ENCODE measurements around the gene KCNN3. TPM values are rescaled to one million over a fixed set of nuclear protein-coding genes. Genes with fewer than 3 reads are reported as not detected.

KCNN3 gene
- polyA plus RNA-seq, 12 donors, result 5.8 to 12.8 (median 9.5) TPM; not detected in 1

DNA sequence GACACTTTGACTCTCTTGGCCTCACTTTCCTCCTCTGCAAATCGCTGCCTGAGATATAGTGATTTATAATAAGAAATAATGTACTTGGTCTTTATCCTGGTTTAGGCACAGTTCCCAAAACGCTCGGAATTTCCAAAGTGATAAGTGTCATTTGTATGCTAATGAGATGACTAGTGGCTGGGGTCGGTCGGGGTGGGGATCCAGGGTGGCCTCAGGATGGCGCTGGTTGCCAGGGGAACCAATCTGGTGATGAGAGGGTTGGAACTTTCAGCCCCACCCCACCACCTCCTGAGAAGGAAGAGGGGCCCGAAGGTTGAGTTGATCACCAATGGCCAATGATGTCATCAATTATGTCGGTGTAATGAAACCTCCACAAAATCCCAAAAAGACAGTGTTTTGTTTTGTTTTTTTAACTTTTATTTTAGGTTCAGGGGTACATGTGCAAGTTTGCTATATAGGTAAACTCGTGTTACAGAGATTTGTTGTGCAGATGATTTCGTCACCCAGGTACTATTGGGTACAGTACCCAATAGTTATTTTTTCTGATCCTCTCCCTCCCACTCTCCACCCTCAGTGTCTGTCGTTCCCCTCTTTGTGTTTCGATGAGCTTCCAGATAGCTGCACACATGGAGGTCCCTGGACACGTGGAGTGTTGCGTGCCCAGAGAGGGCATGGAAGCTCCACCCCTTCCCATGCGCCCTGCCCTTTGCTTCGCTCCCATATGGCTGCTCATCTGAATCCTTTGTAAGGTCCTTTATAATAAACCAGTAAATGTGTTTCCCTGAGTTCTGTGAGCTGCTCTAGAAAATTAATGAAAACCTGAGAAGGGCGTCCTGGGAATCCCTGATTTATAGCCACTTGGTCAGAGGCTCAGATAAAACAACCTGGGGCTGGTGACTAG lies 97.2 kb downstream of the KCNN3 start:
- no peak for DNase-seq

DNA sequence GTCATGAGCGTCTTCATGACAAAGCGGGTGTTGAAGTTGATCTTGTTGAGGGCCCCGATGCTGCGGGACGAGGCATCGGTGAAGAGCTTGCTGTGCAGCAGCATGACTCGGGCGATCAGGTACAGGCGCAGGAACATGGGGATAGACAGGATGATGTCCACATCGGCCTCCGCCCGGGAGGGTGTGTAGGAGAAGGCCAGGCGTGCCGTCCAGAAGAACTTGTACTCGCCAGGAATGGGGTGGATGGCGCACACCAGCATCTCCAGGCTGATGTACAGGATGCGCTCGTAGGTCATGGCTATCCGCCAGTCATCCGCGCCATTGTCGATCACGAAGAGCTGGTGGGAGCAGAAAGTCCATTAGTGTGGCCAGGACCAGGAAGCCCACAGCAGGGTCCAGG lies 98.0 kb downstream of the KCNN3 start:
- no peak for DNase-seq

DNA sequence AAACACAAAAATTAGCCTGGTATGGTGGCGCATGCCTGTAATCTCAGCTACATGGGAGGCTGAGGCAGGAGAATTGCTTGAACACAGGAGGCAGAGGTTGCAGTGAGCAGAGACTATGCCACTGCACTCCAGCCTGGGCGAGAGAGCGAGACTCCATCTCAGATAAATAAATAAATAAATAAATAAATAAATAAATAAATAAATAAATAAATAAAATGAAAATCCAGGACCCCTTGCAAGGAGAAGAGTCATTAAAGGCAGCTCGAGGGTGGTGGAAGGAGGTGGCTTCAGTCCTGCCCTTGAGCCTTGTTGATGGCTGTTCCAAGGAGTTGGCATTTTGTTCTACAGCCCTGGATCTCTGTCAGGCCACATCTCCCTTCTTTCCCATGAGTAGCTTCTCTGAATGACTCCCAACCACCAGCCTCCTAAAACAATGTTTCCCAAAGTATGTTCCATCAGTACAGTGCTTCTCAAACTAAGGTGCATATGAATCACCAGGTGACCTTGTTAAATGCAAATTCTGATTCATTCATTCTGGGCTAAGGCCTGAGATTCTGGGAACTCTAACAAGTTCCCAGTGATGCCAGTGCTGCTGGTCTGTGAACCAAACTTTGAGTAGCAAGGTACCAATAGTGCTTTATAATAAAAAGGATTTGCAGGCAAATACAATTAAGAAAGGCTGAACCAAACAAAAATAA lies 99.0 kb downstream of the KCNN3 start:
- no peak for DNase-seq

DNA sequence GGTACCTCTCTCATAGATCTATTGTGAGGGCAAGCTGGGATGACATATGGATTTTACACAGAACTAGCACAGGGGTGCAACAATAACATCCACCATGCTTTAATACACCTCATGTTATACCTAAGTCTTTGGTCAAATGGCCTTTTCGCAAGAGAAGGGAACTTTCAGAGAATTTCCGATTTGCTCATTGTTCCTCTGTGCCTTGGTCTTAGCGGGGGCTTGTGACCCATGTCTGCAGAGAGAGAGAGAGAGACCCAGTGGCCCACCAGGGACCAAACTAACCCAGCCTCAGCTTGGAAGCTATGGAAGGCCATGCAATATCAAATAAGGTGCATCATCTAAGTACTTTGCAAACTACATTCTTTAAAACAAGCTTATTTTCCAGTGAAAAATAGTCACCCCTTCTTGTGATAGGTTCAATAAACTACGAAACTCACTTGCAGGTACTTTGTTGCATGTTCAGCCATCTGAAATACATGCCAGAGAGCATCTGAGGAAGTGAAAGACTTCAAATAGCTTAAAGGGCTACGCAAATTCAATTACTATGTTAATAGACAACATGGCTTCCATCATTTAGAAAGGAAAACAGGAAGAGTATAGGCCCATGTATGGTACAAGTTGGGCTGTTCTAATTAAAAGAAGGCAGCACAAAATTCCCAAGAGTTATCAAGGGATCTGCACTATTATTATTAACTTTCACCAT lies 100.7 kb downstream of the KCNN3 start:
- no peak for DNase-seq

DNA sequence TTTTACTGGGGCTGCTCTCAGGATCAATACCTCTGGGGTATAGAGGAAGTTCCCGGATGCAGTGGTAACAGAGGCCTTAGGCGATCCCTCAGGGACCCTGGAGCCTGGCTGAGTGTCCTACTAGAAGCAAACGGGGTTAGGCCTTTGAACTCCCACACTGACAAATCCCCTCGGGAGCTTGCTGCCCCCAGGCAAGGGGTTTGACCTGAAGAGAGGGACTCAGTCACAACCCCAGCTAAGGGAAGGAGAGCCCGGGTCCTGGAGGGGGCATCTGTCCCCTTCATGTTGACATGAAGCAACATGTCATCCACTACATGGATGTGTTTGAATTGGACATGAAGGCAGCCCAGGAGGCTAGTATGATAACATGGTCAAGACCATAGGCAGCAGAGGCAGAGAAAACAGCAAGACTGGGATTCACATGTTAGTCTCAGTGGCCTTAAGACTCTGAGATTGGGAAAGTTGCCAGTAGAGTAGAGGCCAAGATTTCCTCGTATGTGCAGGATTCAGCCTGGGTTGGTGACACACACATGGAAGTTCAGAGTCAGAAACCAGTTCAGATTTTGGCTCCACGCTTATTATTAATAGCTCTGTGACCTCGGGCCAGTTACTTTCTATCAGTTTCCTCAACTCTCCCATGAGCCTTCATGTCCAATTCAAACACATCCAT lies 101.5 kb downstream of the KCNN3 start:
- DNase-seq, result no peak

DNA sequence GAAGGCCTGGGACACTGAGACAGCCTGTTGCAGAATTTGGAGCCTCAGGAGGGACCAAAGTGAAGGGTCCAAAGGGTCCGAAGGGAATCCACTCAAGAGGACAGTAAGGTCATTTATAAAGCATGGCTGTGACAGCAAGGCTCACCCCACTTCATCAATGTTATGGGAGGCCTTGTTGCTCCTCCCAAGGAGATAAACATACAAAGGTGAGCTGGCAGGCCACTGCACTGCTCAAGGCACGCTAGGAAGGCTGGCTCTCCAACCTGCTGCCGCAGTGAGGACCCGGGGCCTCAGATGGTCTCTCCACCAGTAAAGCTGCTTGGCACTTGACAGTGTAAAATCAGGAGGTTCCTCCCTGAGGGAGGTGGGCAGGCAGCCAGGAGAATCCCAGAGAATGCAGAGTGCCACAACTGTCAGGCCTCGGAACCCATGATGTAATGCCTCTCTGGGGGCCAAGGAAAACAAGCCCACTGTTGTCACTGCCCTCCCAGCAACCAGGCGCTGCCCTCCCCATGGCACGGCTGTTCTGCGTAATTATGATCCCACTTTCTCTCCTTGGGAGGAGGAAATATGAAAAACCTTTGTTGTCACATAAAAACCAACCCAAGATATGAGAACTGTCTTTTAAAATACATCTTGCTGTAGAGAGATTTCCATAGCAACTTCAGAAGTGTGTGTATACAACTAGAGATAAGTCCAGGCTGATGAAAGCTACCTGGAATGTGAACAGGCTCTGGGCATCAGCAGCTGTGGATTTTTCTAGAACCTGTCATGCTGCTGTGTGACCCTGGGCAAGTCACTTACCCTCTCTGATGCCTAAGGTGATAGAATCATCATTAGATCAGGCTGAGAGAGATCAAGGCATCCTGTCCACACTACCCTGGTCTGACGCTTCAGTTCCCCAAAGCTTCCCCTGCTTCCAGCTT lies 102.5 kb downstream of the KCNN3 start:
- peak; percentile 63 for DNase-seq

DNA sequence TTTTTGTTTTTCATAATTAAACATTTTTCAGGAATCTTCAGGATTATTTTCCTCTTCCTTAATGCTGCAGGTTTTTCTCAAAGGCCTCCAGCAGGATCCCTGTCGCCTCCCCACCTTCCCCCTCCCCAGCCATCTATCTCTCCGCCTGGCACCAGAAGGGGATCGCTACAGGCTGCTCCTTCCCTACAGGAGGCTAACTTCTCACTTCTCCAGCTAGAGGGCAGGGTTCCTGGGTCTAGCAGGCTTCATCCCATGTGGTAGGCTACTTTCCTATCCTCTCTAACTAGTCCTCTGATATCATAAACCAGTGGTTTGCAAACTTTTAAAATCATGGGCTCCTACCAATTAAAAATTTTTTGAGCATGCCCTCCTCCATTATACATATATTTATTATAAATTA lies 104.1 kb downstream of the KCNN3 start:
- no peak for DNase-seq

DNA sequence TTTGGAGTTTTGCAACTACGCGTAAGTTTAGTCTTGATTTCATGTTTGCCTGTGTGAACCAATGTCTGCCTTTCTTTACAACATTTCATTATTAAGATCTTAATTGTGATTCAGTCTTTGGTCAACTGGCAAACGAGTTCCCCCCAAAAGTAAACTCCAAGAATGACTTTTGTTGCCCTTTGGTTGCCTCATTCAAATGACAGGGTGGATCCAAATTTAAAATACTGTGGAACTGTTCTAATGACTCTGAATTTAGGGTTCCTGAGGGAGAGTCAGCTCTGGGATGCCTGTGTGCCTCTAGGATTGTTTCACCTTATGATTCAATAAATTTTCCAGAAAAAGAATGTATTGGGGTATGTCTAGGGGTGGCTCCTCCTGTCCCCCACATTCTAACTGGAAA lies 105.3 kb downstream of the KCNN3 start:
- no peak for DNase-seq

DNA sequence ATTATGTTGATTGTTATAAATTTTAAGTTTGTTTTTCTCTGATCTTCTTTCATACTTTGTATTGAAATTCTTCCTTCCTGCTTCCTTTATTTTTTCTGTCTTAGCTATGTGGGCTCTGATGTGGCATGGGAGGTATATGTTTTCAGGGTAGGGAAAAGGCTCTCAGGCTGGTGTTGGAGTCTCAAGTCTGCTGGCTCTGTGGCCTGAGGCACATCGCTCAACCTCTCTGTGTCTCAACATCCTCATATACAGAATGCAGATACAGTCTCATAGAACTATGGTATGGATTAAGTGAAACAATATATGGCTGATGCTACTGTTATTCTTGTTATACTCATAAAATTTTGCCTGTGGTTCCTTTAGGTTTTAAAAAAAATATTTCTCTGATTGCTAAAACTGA lies 105.9 kb downstream of the KCNN3 start:
- no peak for DNase-seq

DNA sequence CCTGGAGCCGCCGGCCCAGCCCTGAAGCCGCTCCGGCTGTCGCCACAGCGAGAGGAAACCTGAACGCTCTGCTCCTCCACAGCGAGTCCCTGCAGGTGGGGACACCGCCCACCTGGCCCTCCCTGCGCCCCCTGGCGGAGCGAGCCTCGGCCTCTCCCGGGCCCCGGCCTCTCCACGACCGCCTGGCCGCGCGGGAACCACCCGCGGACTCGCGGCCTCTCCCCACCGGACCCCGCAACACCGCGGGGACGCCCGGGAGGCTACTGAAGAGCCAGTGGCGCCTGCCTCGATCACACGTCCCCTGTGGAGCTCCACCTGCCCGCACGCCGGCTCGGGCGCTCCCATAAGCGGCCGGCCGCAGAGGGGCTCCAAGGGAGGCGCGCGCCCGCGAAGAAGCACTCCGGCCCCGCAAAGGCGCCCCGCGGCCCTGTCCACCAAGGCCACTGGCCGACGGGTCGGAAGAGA lies 109.6 kb downstream of the KCNN3 start:
- no peak for DNase-seq

DNA sequence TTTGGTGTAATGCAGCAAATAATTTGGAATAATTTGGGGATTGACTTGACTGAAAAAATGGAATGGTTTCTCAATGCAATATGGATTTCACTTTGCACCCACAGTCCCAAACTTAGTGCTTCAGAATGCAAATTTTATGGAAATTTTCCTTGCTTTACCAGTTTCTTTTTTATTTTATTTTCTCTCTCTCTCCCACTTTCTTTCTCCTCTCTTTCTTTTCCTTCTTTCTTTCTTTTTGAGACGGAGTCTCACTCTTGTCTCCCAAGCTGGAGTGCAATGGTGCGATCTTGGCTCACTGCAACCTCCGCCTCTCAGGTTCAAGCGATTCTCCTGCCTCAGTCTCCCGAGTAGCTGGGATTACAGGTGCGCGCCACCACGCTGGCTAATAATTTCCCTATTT lies 110.3 kb downstream of the KCNN3 start:
- DNase-seq, result no peak

DNA sequence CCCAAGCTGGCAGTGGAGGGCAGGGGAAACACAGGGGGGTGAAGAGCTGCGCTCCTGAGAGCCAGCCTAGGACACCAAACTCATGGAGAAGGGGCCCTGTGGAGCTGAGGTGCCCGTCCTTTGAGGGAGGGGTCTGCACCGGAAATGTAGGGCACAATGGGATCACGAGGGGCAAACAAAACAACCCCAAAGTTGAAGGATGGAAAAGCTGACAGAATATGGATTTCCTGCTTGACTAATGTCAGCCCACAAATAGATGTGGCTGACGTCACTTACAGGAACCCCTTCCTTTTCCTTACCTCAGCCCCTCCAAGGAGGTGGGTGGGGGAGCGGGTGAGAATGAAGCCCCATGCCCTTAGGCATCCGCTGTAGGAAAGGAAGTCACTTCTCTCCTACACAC lies 110.9 kb downstream of the KCNN3 start:
- no peak for DNase-seq

DNA sequence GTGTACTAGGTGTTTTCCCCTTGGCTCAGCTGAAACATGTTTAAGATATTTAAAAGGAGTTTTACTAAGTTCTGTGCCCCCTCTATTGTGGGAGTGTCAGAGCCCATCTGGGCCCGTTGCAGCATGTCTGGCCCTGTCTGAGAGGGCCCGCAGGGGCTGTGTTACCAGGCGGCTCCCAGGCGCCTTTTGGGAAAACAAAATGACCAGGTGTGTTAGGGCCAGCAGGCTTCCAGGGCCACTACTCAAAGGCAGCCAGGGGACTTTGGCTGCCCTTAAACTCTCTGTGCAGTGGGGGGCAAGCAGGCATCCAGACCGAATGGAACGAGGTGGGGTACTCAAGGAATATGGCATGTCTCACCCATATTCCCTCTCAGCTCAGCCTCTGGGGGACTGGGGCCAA lies 111.7 kb downstream of the KCNN3 start:
- no peak for DNase-seq

DNA sequence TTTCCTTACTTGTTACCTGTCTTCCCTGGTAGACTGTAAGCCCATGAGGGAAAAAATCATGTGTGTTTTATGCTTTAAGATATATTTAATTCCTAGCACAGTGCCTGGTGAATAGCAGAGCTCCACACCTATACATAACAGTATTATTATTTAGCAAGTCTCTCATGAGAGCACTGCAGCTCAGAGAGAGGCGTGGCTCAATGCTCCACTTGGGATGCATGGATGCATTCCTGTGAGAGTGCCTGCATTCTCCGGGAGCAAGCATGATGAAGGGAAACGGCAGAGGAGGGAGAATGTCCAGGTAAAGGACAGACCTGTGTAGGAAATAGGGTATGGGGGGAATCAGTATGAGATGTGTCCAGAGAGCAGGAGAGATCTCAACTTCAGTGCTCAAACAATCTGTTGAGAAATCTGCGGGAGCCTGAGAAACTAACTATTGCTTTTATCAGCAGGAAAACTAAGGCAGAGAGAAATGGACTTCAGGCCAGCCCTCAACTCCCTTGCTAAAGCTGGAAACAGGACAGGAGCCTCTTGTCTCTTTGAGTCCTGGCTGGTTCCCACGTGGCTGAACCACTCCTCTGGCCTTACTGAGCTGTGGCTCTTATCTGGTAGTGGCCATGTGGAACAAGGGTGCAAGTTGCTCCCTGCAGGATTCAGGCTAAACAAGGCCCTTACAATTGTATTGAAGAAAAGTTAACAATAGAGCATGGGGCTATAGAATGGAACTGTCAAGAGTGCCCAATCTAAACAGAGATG lies 113.1 kb downstream of the KCNN3 start:
- DNase-seq, result no peak

DNA sequence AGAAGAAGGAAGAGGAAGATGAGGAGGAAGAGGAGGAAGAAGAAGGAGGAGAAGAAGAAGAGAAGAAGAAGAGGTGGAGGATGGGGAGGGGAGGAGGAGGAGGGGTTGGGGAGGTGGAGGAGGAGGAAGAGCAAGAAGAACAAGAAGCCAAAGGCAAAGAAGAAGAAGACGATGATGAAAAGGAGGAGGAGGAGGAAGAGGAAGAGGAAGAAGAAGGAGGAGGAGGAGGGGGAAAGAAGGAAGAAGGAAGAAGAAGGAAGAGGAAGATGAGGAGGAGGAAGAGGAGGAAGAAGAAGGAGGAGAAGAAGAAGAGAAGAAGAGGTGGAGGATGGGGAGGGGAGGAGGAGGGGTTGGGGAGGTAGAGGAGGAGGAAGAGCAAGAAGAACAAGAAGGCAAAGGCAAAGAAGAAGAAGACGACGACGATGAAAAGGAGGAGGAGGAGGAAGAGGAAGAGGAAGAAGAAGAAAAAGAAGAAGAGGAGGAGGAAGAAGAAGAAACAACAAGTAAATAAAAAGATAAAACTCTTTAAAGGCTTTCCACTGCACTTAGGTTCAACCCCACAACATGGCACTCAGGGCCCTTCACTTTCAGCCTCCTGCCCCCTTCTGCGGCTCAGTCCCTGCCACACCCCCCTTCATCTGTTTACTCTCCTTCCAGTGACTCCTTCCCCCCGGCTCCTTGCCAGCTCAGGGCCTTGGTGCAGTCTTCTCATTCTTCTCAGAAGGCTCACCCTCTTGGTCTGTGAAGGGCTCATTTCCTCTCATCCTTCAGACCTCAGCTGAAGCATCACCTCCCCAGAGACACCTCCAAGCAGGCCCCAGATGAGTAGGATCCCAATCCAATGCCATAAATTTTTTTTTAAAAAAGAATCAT lies 114.0 kb downstream of the KCNN3 start:
- DNase-seq, result no peak

DNA sequence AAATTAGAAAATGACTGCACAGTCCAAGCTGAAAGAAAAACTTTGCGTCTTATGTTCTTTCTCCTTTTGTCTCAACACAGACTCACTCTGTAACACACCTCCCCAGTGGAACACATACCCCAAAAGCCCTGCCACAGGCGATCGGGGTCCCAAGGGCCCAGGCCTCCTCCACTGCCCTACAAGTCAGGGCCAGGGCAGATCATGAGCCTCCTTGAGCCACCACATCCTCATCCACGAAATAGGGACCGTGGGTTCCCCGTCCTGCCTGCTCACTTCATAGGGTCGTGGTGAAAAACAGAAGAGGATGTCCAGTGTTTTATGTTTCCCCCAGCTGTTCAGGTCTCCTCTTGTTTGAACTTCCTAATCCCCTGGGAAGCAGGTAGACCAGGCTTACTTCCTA lies 116.7 kb downstream of the KCNN3 start:
- DNase-seq, result no peak

DNA sequence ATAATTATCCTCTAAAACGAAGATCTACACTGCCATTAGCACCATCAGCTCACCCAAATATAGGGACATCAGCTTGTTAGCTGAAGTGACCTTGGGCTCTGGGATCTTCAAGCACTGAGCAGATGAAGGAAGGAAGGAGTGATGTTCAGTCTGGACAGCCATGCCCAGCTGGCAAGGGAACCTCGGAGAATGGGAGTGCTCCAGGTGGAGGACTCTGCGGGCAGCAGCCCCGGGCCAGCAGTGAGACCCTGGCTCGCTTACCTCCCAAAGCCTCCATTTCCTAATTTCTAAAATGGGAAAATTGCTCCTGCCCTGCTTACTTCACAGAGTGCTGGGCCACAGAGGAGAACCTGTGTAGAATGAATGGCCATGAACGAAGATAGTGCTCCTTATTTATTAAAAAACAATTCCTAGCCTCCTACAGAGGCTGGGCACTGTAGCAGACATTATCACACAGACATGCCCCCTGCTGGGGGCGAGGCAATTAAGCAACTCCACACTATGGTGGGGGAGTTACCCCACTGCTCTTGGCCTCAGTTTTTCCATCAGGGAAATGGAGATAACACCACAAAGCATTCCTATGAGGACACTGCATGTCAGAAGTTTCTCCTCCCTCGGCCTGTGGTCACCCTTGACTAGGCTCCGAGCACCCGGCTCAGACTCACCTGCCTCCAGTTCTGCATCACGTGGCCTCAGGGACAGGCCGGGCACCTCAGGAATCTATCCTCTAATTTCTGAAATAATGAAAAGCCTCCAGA lies 117.6 kb downstream of the KCNN3 start:
- no peak for DNase-seq

DNA sequence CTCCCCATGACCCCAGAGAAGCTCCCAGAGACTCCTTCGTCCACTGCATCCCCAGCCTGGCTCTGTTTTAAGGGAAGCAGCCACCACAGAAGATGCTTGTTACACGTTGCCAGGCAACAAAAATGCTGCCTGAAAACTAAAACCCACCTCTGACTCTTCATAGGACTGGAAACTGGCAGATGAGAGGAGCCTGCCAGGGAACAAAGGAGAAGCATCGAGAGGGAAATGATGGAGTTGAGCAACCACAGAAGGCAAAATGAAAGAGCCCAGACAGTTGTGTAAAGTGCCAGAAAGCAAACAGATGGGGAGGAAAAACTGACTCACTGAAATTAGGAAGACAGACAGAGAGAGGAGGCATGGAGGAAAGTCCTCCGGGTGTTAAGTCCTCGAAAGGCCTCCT lies 118.4 kb downstream of the KCNN3 start:
- DNase-seq, result no peak

Data from muscle of arm (tissue), 12 donors.